H7 (cell line): ENCODE results near the gene MOB2. TPM values are rescaled to one million over a fixed set of nuclear protein-coding genes. Genes with fewer than 3 reads are reported as not detected.

Experiments
- DNase-seq: peaks from one replicate; pipeline ENCODE4 v3.0.0; 2012
- H3K27me3 ChIP-seq: 2 replicates; pipeline ENCODE4 v1.6.0; 2011; ENCODE audit warnings: mild to moderate bottlenecking, low read length; ENCODE audit not compliant: control insufficient read depth, insufficient read depth
- H3K36me3 ChIP-seq: replicated peaks from 2 replicates; pipeline ENCODE4 v1.5.1; 2011; ENCODE audit warnings: low read length; ENCODE audit not compliant: control insufficient read depth, insufficient read depth
- H3K4me3 ChIP-seq: 2 replicates; pipeline ENCODE4 v1.5.1; 2011; ENCODE audit warnings: low read depth, mild to moderate bottlenecking, control low read depth, low read length, moderate library complexity; ENCODE audit not compliant: insufficient read depth
- total RNA-seq: library from RNA; depleted of rRNA; stranded (reverse); fragments of >200 nt; shearing (Covaris generic); gene quantifications from 2 replicates; pipeline ENCODE4 v1.2.3, GENCODE V29; 2014

MOB2 gene
- total RNA-seq, 1 experiment from 2014 or later: 20.2 TPM

GRCh38 chr11:1522081-1522424 is 35.5 kb upstream of the MOB2 start:
- no peaks in the 10 kb centered on the region; the same call in 1 of the 2 replicates for H3K36me3 ChIP-seq
- no peaks in the 10 kb centered on the region for H3K27me3 ChIP-seq
- no peak for DNase-seq
- no peak overlapping the region for H3K4me3 ChIP-seq

GRCh38 chr11:1521382-1522080 is 35.0 kb upstream of the MOB2 start:
- DNase-seq: no peak
- Histone ChIP-seq H3K36me3 (no peaks in the 10 kb centered on the region; the same call in 1 of the 2 replicates), H3K4me3 (no peak overlapping the region), H3K27me3 (no peaks in the 10 kb centered on the region)

GRCh38 chr11:1520663-1521267 is 34.2 kb upstream of the MOB2 start:
- Histone ChIP-seq H3K36me3 (no peaks in the 10 kb centered on the region; the same call in 1 of the 2 replicates), H3K27me3 (no peaks in the 10 kb centered on the region), H3K4me3 (no peak overlapping the region)
- DNase-seq: peak; percentile 48

GRCh38 chr11:1520209-1520662 is 33.7 kb upstream of the MOB2 start:
- DNase-seq: no peak
- H3K4me3 ChIP-seq: no peak overlapping the region

GRCh38 chr11:1519028-1520010 is 32.7 kb upstream of the MOB2 start:
- no peaks in the 10 kb centered on the region; the same call in 1 of the 2 replicates for H3K36me3 ChIP-seq
- no peaks in the 10 kb centered on the region for H3K27me3 ChIP-seq
- no peak for DNase-seq
- no peak overlapping the region for H3K4me3 ChIP-seq

More at GRCh38 chr11:1520209-1520662, 33.7 kb upstream of the MOB2 start:
- Histone ChIP-seq H3K27me3 (no peaks in the 10 kb centered on the region), H3K36me3 (no peaks in the 10 kb centered on the region; the same call in 1 of the 2 replicates)

- DNase-seq: no peak
- Histone ChIP-seq H3K27me3 (no peaks in the 10 kb centered on the region), H3K36me3 (no peaks in the 10 kb centered on the region; the same call in 1 of the 2 replicates), H3K4me3 (no peak overlapping the region)
Measured at GRCh38 chr11:1518301-1518700, 31.7 kb upstream of the MOB2 start.

GRCh38 chr11:1517117-1518005 is 30.8 kb upstream of the MOB2 start:
- no peak overlapping the region for H3K4me3 ChIP-seq
- no peak for DNase-seq
- H3K27me3 ChIP-seq: no peaks in the 10 kb centered on the region
- no peaks in the 10 kb centered on the region; the same call in 1 of the 2 replicates for H3K36me3 ChIP-seq

GRCh38 chr11:1516273-1517067 is 29.9 kb upstream of the MOB2 start:
- H3K27me3 ChIP-seq: no peaks in the 10 kb centered on the region
- no peaks in the 10 kb centered on the region; the same call in 1 of the 2 replicates for H3K36me3 ChIP-seq
- DNase-seq: no peak
- no peak overlapping the region for H3K4me3 ChIP-seq

GRCh38 chr11:1515082-1516060 is 28.8 kb upstream of the MOB2 start:
- no peaks in the 10 kb centered on the region for H3K27me3 ChIP-seq
- H3K36me3 ChIP-seq: no peaks in the 10 kb centered on the region; the same call in 1 of the 2 replicates
- DNase-seq: peak; percentile 98
- H3K4me3 ChIP-seq: no peak overlapping the region

- Histone ChIP-seq H3K27me3 (no peaks in the 10 kb centered on the region), H3K4me3 (no peak overlapping the region), H3K36me3 (no peaks in the 10 kb centered on the region; the same call in 1 of the 2 replicates)
- DNase-seq: no peak
Measured at GRCh38 chr11:1514336-1515061, 27.9 kb upstream of the MOB2 start.

GRCh38 chr11:1513326-1514296 is 27.0 kb upstream of the MOB2 start:
- Histone ChIP-seq H3K4me3 (no peak overlapping the region), H3K36me3 (no peaks in the 10 kb centered on the region), H3K27me3 (no peaks in the 10 kb centered on the region)
- no peak for DNase-seq
